ENCODE measurements around the gene TANGO2. TPM values are rescaled to one million over a fixed set of nuclear protein-coding genes. Genes with fewer than 3 reads are reported as not detected.

The TANGO2 gene
- total RNA-seq, 1 experiment from 2014 or later: 14.6 TPM

DNA sequence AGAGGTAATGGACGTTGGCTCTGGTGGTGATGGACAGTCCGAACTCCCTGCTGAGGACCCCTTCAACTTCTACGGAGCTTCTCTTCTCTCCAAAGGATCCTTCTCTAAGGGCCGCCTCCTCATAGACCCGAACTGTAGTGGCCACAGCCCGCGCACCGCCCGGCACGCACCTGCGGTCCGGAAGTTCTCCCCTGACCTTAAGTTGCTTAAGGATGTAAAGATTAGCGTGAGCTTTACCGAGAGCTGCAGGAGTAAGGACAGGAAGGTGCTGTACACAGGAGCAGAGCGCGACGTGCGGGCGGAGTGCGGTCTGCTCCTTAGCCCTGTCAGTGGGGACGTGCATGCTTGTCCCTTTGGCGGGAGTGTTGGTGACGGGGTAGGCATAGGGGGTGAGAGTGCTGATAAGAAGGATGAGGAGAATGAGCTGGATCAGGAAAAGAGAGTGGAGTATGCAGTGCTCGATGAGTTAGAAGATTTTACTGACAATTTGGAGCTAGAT is 65.2 kb downstream of the TANGO2 start:
- Histone ChIP-seq H2BK5ac (ENCODE audit: insufficient read length, low read length) (no peak overlapping the region), H2BK120ac (ENCODE audit: low read depth, low read length, poor library complexity, severe bottlenecking) (no peak overlapping the region), H4K20me1 (ENCODE audit: control insufficient read depth, insufficient read depth, insufficient read length) (peaks cover 6% of the 10 kb centered on the region), H2AFZ (ENCODE audit: low read length) (no peak overlapping the region), H3K4me2 (ENCODE audit: insufficient read depth, insufficient read length, low read length) (no peak overlapping the region), H3K79me2 (ENCODE audit: insufficient read depth, low read length) (peaks cover 28% of the 10 kb centered on the region), H2BK20ac (ENCODE audit: low read depth, low read length, poor library complexity, severe bottlenecking) (no peak overlapping the region), H3K56ac (ENCODE audit: insufficient read length, low read depth, low read length) (no peak overlapping the region), H3K27ac (ENCODE audit: insufficient read length, low read depth, low read length) (no peak overlapping the region), H3K79me1 (ENCODE audit: insufficient read depth, low read depth, low read length, poor library complexity, severe bottlenecking) (peaks cover 19% of the 10 kb centered on the region), H3K23me2 (ENCODE audit: insufficient read length, low read depth, low read length, poor library complexity, severe bottlenecking) (peaks cover 1% of the 10 kb centered on the region), H3K9me3 (ENCODE audit: control insufficient read depth, low read depth, low read length) (no peaks in the 10 kb centered on the region), H3K18ac (ENCODE audit: insufficient read length, low read depth, low read length) (no peak overlapping the region), H4K91ac (ENCODE audit: insufficient read length, low read depth, low read length) (no peak overlapping the region), H3K23ac (ENCODE audit: insufficient read length, low read depth, low read length) (no peak overlapping the region), H3T11ph (ENCODE audit: low read length) (no peak overlapping the region), H3K14ac (ENCODE audit: insufficient read depth, low read length) (no peak overlapping the region), H2BK15ac (ENCODE audit: low read depth, low read length) (no peak overlapping the region), H3K4ac (ENCODE audit: low read depth, low read length) (no peak overlapping the region), H2AK5ac (ENCODE audit: insufficient read length, low read length) (no peak overlapping the region), H4K8ac (replicated peaks; ENCODE audit: insufficient read length, low read depth, low read length) (no peak overlapping the region), H3K27me3 (ENCODE audit: insufficient read depth, low read length) (no peaks in the 10 kb centered on the region), H2BK12ac (ENCODE audit: insufficient read length, low read depth, low read length) (no peak overlapping the region), H4K5ac (ENCODE audit: insufficient read length, low read depth, low read length) (no peak overlapping the region), H3K9ac (ENCODE audit: extremely low read depth, insufficient read length, low read length) (no peak overlapping the region), H3K4me1 (ENCODE audit: insufficient read depth, low read length) (peaks cover 2% of the 10 kb centered on the region; the same call in 1 of the 2 replicates)
- Mint-ChIP-seq H3K9me3 (no peaks in the 10 kb centered on the region), H3K27ac (peak overlapping the region in 2 of 3 experiments; percentile 54 to 86; a peak in 3 of 7 replicates), H3K36me3 (ENCODE audit: insufficient read depth in 1 of 3, low read depth in 3 of 3) (peaks cover 50 to 79% (median 73%) of the 10 kb centered on the region in 3 experiments; a peak in 6 of 7 replicates), H3K27me3 (ENCODE audit: low read depth) (no peaks in the 10 kb centered on the region), H3K4me3 (peak overlapping the region in 1 of 2 experiments; percentile 4; a peak in 2 of 5 replicates), H3K4me1 (peaks cover 35 to 40% of the 10 kb centered on the region in 2 experiments)
- no peak for DNase-seq
- TF ChIP-seq, protein P1, sequence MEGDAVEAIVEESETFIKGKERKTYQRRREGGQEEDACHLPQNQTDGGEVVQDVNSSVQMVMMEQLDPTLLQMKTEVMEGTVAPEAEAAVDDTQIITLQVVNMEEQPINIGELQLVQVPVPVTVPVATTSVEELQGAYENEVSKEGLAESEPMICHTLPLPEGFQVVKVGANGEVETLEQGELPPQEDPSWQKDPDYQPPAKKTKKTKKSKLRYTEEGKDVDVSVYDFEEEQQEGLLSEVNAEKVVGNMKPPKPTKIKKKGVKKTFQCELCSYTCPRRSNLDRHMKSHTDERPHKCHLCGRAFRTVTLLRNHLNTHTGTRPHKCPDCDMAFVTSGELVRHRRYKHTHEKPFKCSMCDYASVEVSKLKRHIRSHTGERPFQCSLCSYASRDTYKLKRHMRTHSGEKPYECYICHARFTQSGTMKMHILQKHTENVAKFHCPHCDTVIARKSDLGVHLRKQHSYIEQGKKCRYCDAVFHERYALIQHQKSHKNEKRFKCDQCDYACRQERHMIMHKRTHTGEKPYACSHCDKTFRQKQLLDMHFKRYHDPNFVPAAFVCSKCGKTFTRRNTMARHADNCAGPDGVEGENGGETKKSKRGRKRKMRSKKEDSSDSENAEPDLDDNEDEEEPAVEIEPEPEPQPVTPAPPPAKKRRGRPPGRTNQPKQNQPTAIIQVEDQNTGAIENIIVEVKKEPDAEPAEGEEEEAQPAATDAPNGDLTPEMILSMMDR (conservative IDR thresholded peaks at IDR 0.05): no peak
- no CpG with 5 or more reads among the region's 24 CpGs for WGBS (ENCODE audit: extremely low coverage, insufficient read length, low lambda C conversion rate)
